CD4-positive, alpha-beta T cell (primary cell): ENCODE measurements around the gene TMIE. TPM values are rescaled to one million over a fixed set of nuclear protein-coding genes. Genes with fewer than 3 reads are reported as not detected.

Experiments
- ATAC-seq: fragments of 200-7000 bp; cut with Tn5 transposase; one replicate; pipeline ENCODE4 v1.10.0; 2022; ENCODE audit warnings: mild to moderate bottlenecking; ENCODE audit not compliant: poor library complexity
- CTCF ChIA-PET: fragments of 350-600 bp; sonication (Branson Sonifier 250); formaldehyde crosslinking; loops from one replicate; lab custom pipeline; 2021; ENCODE audit warnings: antibody characterized with exemption, inconsistent platforms; lab: Charles Lee
- POLR2A ChIA-PET: fragments of 350-600 bp; sonication (Branson Sonifier 250); formaldehyde crosslinking; loops from one replicate; lab custom pipeline; 2021; ENCODE audit warnings: antibody characterized with exemption, inconsistent platforms; lab: Charles Lee
- DNase-seq, 14 experiments: peaks; one replicate each; pipeline ENCODE4 v3.0.0-alpha.2; 2013 to 2020; ENCODE audit warnings: mixed read lengths in 2 of 14
- H3K27ac ChIP-seq, 2 donors: one replicate each; pipeline versions ENCODE4 v1.5.1 to v1.7.0; 2013; ENCODE audit warnings: low read length in 2 of 2, low read depth in 1 of 2, mild to moderate bottlenecking in 1 of 2
- H3K27me3 ChIP-seq, 2 experiments: 1 replicate in 1 of 2; 2 replicates in 1 of 2; pipeline versions ENCODE4 v1.6.1 to v1.7.0; 2013; ENCODE audit warnings: low read length in 2 of 2, control low read depth in 1 of 2, mild to moderate bottlenecking in 1 of 2, moderate library complexity in 1 of 2; ENCODE audit not compliant: insufficient read depth in 2 of 2, control insufficient read depth in 1 of 2
- H3K36me3 ChIP-seq: one replicate; pipeline ENCODE4 v1.6.1; 2013; ENCODE audit warnings: low read length, control low read depth; ENCODE audit not compliant: insufficient read depth
- H3K4me1 ChIP-seq: one replicate; pipeline ENCODE4 v1.6.1; 2013; ENCODE audit warnings: low read length, control low read depth; ENCODE audit not compliant: insufficient read depth
- H3K4me3 ChIP-seq: one replicate; pipeline ENCODE4 v1.5.1; 2013; ENCODE audit warnings: mild to moderate bottlenecking, low read length, moderate library complexity
- H3K9me3 ChIP-seq, 2 experiments: 1 replicate in 1 of 2; 2 replicates in 1 of 2; pipeline versions ENCODE4 v1.6.1 to v1.7.0; 2013; ENCODE audit warnings: low read length in 2 of 2, mild to moderate bottlenecking in 2 of 2, control low read depth in 1 of 2, moderate library complexity in 1 of 2; ENCODE audit not compliant: control insufficient read depth in 1 of 2, insufficient read depth in 1 of 2
- H3K27ac Mint-ChIP-seq: one replicate; pipeline ENCODE4 v1.8.0; 2020; ENCODE audit warnings: mixed read lengths
- H3K27me3 Mint-ChIP-seq: one replicate; pipeline ENCODE4 v1.8.0; 2021; ENCODE audit warnings: mixed read lengths
- H3K36me3 Mint-ChIP-seq: one replicate; pipeline ENCODE4 v1.8.0; 2021; ENCODE audit warnings: low read depth, mixed read lengths
- H3K4me1 Mint-ChIP-seq: one replicate; pipeline ENCODE4 v1.8.0; 2021; ENCODE audit warnings: low read depth, mixed read lengths
- H3K4me3 Mint-ChIP-seq: one replicate; pipeline ENCODE4 v1.8.0; 2020; ENCODE audit warnings: mild to moderate bottlenecking, mixed read lengths
- H3K9me3 Mint-ChIP-seq: one replicate; pipeline ENCODE4 v1.8.0; 2020; ENCODE audit warnings: mixed read lengths
- CTCF ChIP-seq: fragments of 200-600 bp; IDR thresholded peaks from one replicate; pipeline ENCODE4 v1.8.0; 2022; ENCODE audit warnings: antibody characterized with exemption, mild to moderate bottlenecking
- intact Hi-C, 2 experiments: fragments of 100-400 bp; cut with DNase I in 1 of 2; cut with micrococcal nuclease in 1 of 2; formaldehyde crosslinking; loops; one replicate each; pipeline versions ENCODE4 v1.15.1 to v1.9.0; 2023 to 2025; cut with DNase I, micrococcal nuclease
- total RNA-seq, 174 experiments: library from RNA in 2 of 174; stranded (reverse) in 2 of 174; gene quantifications; one replicate each; pipeline ENCODE4 v1.2.3 and lab custom pipeline; 2021 to 2026

Gene TMIE
- total RNA-seq, 2 experiments from 2014 or later, result 0.92 to 1.2 TPM

- no peaks in the 10 kb centered on the region for H3K27me3 Mint-ChIP-seq
- no peaks in the 10 kb centered on the region for H3K9me3 ChIP-seq
- ChIA-PET CTCF (no interaction called here), POLR2A (no interaction called here)
- no peaks in the 10 kb centered on the region for H3K27me3 ChIP-seq
- H3K4me1 Mint-ChIP-seq, result no peaks in the 10 kb centered on the region
- DNase-seq, result no peak
- H3K4me3 ChIP-seq, result no peak overlapping the region
- H3K9me3 Mint-ChIP-seq, result no peaks in the 10 kb centered on the region
- ATAC-seq, result no peak
- H3K36me3 ChIP-seq, result peaks cover 12% of the 10 kb centered on the region
- no peak for TF ChIP-seq CTCF
- no peak overlapping the region for H3K27ac ChIP-seq
- H3K4me1 ChIP-seq, result no peaks in the 10 kb centered on the region
- peaks cover 40% of the 10 kb centered on the region for H3K36me3 Mint-ChIP-seq
- H3K4me3 Mint-ChIP-seq, result no peak overlapping the region
- no peak overlapping the region for H3K27ac Mint-ChIP-seq
- intact Hi-C loops, result no loop called here
Measured at GRCh38 chr3:46674031-46674845, 27.0 kb upstream of the TMIE start.

- CTCF ChIA-PET, result no interaction called here
- no peaks in the 10 kb centered on the region for H3K9me3 ChIP-seq
- no peak overlapping the region for H3K27ac ChIP-seq
- H3K36me3 Mint-ChIP-seq, result peaks cover 51% of the 10 kb centered on the region
- no peak overlapping the region for H3K27ac Mint-ChIP-seq
- TF ChIP-seq CTCF, result no peak
- no peak overlapping the region for H3K4me3 ChIP-seq
- no peaks in the 10 kb centered on the region for H3K27me3 Mint-ChIP-seq
- POLR2A ChIA-PET, result no interaction called here
- no peak overlapping the region for H3K4me3 Mint-ChIP-seq
- H3K4me1 Mint-ChIP-seq, result no peaks in the 10 kb centered on the region
- H3K4me1 ChIP-seq, result no peaks in the 10 kb centered on the region
- H3K9me3 Mint-ChIP-seq, result no peaks in the 10 kb centered on the region
- peaks cover 12% of the 10 kb centered on the region for H3K36me3 ChIP-seq
- DNase-seq (no peak), ATAC-seq (no peak)
- intact Hi-C loops, result no loop called here
- no peaks in the 10 kb centered on the region for H3K27me3 ChIP-seq
Measured at GRCh38 chr3:46675426-46675825, 25.8 kb upstream of the TMIE start.

DNA sequence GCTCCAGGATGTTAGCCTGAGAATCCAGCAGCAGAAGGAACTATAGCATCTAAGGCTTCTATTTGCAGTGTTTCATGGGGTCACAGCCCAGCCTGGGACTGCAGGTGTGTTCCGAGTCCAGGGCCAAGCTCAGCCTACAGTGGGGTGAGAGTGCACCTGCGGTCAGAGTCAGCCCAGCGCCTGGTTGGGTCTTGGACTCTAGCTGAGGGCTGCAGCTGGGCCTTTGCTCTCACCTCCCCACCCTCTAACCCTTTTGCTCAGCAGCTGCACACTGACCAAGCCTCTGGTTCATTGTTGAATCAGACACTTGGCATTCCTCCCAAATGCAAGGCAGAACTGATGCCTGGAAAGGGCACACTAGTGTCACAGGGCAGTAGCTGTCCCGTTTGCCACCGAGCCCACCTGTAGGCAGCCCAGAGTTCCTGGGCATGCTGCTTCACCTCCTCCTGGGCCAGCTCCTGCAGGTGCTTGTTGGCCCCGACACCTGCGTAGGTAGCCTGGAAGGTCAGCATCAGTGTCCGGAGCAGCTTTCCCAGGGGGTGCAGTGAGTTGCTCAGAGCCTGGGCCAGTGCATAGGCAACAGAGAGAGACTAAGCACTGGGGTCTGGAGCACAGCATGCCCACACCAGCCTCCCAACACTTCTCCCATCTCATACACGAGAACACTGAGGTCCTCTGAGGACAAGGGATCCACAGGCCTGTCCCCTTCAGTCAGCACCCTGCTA, 25.2 kb upstream of the TMIE start:
- Mint-ChIP-seq H3K36me3 (peaks cover 56% of the 10 kb centered on the region), H3K4me1 (no peaks in the 10 kb centered on the region), H3K4me3 (no peak overlapping the region), H3K9me3 (no peaks in the 10 kb centered on the region), H3K27ac (no peak overlapping the region), H3K27me3 (no peaks in the 10 kb centered on the region)
- no peak for TF ChIP-seq CTCF
- no peaks in the 10 kb centered on the region for H3K9me3 ChIP-seq
- H3K27ac ChIP-seq, result no peak overlapping the region
- CTCF ChIA-PET, result no interaction called here
- H3K27me3 ChIP-seq, result no peaks in the 10 kb centered on the region
- peaks cover 12% of the 10 kb centered on the region for H3K36me3 ChIP-seq
- no peak overlapping the region for H3K4me3 ChIP-seq
- DNase-seq (no peak), ATAC-seq (no peak)
- POLR2A ChIA-PET, result no interaction called here
- H3K4me1 ChIP-seq, result no peaks in the 10 kb centered on the region
- intact Hi-C loops, result no loop called here
